ENCODE data around the gene LY86. TPM values are rescaled to one million over a fixed set of nuclear protein-coding genes. Genes with fewer than 3 reads are reported as not detected.

The LY86 gene
- polyA plus RNA-seq, 1 of the 3 experiments (the other 2 are of a cell fraction) = not detected

DNA sequence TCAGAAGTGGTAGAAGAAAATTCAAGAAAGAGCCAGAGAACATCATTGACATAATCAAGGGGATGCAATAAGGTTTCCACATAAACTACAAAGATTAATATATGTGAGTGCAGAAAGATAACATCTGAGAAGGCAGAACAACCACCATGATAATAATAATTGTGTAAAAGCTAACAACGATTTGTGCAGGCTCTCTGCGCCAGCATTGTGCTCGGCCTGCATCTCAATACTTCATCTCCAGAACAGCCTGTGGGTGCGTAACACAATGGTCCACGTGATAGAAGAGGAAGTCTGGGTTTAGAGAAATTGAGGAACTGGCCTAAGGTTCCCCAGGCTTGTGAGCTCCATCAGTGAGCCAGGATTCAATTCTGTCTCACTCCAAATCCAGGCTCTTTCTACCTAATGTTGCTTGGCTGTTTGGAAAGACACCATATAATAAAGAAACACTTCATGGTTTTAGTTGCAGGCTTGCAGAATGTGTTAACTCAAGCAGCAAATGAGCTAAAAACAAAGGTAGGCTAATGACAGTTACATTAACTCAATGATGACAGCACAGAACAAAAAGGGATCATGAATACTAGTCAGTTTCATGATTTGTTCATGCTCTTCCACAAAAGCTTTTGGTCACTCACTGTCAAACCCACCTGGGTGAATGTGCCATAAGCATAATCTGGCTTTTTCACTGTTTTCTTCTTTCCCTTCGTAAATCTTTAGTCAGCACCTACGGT lies 71.2 kb downstream of the LY86 start:
- Histone ChIP-seq H3K4me1 (ENCODE audit: control insufficient read depth in 1 of 2, insufficient read depth in 2 of 2, low read depth in 1 of 2, low read length in 1 of 2) (peaks cover 0 to 9% of the 10 kb centered on the region in 2 experiments; a peak in 1 of 4 replicates), H3K4me2 (no peak overlapping the region), H3K36me3 (replicated peaks in 1 of 2; ENCODE audit: control insufficient read depth in 1 of 2, insufficient read depth in 2 of 2, low read length in 1 of 2) (no peaks in the 10 kb centered on the region), H2AFZ (ENCODE audit: low read depth) (no peak overlapping the region), H3K9me3 (no peaks in the 10 kb centered on the region), H3K79me2 (ENCODE audit: insufficient read depth) (no peaks in the 10 kb centered on the region), H3K4me3 (ENCODE audit: low read depth in 2 of 2, low read length in 1 of 2) (no peak overlapping the region), H3K27ac (ENCODE audit: low read depth in 2 of 2, low read length in 1 of 2) (no peak overlapping the region), H4K20me1 (ENCODE audit: insufficient read depth) (no peaks in the 10 kb centered on the region), H3K9me2 (no peaks in the 10 kb centered on the region), H3K9ac (no peak overlapping the region), H3F3A (replicated peaks; ENCODE audit: insufficient read depth) (no peaks in the 10 kb centered on the region), H3K27me3 (ENCODE audit: insufficient read depth) (no peaks in the 10 kb centered on the region)
- POLR2A ChIA-PET = no interaction called here
- CTCF ChIA-PET = interaction anchor here (0.8 to 3.3 kb wide), 4 partner anchors 17 to 584 kb away, joined by 3 to 17 read pairs (median 4); no protein-coding TSS in a partner anchor
- WGBS (ENCODE audit: low lambda C conversion rate) = 24% methylated on average over 7 of the region's 7 CpGs
- DNase-seq = no peak
- TF ChIP-seq USF2 (IDR thresholded peaks at IDR 0.05; ENCODE audit: borderline replicate concordance, low read depth, low read length) (no peak), ELF1 (IDR thresholded peaks at IDR 0.05) (no peak), NRF1 (IDR thresholded peaks at IDR 0.05; ENCODE audit: low read depth, low read length) (no peak), MXI1 (IDR thresholded peaks at IDR 0.05; ENCODE audit: low read depth, low read length) (no peak), SIN3A (IDR thresholded peaks at IDR 0.05; ENCODE audit: borderline replicate concordance, low read depth, low read length) (no peak), JUND (IDR thresholded peaks at IDR 0.05) (no peak), EZH2phosphoT487 (IDR thresholded peaks at IDR 0.05; ENCODE audit: borderline replicate concordance, low read depth) (no peak), REST (IDR thresholded peaks at IDR 0.05; ENCODE audit: low read depth, low read length) (no peak), FOSL2 (IDR thresholded peaks at IDR 0.05; ENCODE audit: borderline replicate concordance, low read depth) (no peak), SMC3 (IDR thresholded peaks at IDR 0.05; ENCODE audit: low read depth, low read length) (no peak), EP300 (IDR thresholded peaks at IDR 0.05; ENCODE audit: borderline replicate concordance in 1 of 2, low read depth in 1 of 2, low read length in 1 of 2) (no peak), NFIC (IDR thresholded peaks at IDR 0.05; ENCODE audit: borderline replicate concordance) (no peak), FOXJ3 (CRISPR knock-in tag; IDR thresholded peaks at IDR 0.05) (no peak), RFX5 (IDR thresholded peaks at IDR 0.05; ENCODE audit: low read length) (no peak), CHD2 (IDR thresholded peaks at IDR 0.05; ENCODE audit: low read length, partially characterized antibody) (no peak), MAX (IDR thresholded peaks at IDR 0.05; ENCODE audit: low read depth) (no peak)
- TF ChIP-seq, protein P1, sequence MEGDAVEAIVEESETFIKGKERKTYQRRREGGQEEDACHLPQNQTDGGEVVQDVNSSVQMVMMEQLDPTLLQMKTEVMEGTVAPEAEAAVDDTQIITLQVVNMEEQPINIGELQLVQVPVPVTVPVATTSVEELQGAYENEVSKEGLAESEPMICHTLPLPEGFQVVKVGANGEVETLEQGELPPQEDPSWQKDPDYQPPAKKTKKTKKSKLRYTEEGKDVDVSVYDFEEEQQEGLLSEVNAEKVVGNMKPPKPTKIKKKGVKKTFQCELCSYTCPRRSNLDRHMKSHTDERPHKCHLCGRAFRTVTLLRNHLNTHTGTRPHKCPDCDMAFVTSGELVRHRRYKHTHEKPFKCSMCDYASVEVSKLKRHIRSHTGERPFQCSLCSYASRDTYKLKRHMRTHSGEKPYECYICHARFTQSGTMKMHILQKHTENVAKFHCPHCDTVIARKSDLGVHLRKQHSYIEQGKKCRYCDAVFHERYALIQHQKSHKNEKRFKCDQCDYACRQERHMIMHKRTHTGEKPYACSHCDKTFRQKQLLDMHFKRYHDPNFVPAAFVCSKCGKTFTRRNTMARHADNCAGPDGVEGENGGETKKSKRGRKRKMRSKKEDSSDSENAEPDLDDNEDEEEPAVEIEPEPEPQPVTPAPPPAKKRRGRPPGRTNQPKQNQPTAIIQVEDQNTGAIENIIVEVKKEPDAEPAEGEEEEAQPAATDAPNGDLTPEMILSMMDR (IDR thresholded peaks at IDR 0.05) = no peak
- TF ChIP-seq, protein P2, sequence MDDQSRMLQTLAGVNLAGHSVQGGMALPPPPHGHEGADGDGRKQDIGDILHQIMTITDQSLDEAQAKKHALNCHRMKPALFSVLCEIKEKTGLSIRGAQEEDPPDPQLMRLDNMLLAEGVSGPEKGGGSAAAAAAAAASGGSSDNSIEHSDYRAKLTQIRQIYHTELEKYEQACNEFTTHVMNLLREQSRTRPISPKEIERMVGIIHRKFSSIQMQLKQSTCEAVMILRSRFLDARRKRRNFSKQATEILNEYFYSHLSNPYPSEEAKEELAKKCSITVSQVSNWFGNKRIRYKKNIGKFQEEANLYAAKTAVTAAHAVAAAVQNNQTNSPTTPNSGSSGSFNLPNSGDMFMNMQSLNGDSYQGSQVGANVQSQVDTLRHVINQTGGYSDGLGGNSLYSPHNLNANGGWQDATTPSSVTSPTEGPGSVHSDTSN (IDR thresholded peaks at IDR 0.05) = no peak
- TF ChIP-seq, protein P3, sequence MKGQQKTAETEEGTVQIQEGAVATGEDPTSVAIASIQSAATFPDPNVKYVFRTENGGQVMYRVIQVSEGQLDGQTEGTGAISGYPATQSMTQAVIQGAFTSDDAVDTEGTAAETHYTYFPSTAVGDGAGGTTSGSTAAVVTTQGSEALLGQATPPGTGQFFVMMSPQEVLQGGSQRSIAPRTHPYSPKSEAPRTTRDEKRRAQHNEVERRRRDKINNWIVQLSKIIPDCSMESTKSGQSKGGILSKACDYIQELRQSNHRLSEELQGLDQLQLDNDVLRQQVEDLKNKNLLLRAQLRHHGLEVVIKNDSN (IDR thresholded peaks at IDR 0.05; ENCODE audit: borderline replicate concordance, low read depth) = no peak
